Glomerular visceral epithelial cell (primary cell): Measurements from ENCODE around the gene SNX30.

ENCODE experiments used
- DNase-seq: peaks from one replicate; pipeline ENCODE4 v3.0.0-alpha.2; 2016; ENCODE audit errors: extremely low spot score

Gene SNX30

DNA sequence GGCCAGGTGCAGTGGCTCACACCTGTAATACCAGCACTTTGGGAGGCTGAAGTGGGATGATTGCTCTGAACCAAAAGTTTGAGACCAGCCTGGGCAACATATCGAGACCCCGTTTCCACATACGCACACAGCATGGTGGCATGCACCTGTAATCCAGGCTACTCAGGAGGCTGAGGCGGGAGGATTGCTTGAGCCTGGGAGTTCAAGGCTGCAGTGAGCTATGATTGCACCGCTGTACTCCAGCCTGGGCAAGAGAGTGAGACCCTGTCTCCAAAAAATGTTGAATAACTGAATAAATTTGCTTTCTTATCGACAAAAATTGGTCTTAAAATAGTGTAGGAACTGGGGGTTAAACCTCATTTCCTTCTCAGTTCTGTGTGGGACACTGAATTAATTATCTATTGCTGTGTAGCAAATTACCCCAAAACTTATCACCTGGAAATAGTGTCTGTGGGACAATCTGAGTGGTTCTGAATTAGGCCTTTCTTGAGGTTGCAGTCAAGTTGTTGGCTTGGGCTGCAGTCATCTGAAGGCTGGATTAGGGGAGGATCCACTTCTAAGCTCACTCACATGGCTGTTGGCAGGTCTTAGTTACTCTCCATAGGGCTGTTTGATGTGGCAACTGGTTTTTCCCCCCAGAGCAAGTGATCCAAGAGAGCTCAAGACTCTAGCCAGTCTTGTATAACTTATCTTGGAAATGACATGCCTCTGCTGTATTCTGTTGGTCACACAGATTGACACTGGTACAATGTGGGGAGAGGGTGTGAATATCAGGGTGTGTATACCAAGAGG lies 2.0 kb downstream of the SNX30 start:
- no peak for DNase-seq

DNA sequence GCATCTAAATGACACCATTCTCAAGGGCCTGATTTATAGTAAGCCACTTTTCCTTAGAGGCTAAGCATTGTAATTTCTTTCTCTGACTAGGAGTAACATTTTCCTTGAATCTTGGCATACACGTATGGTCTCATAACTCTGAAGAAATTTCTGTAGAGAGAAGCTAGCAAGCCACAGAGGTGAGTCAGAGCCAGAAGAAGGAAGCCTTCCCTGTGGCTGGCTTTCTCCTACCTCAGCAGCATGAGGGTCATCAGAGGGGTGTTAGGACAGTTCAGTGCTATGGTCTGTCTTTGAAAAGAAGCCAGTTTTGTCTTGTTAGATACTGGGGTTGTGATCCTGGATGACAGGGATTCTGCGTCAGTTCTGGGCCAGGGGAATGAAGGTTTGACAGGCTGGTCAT lies 3.2 kb downstream of the SNX30 start:
- peak; percentile 78 for DNase-seq

DNA sequence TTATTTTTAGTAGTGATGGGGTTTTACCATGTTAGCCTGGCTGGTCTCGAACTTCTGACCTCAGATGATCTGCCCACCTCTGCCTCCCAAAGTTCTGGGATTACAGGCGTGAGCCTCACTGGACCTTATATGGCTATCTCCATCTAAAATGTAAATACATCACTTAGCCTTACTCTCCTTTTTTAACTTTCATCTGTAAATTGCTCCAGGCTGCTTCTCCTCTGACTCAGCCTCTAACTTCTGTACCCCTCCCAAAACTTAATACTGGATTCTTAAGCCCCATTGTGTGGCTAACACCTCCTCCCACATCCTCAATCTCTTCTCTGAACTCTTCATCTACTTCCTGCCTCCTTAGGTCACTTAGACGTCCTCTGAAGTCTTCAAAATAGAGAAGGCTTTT lies 4.0 kb downstream of the SNX30 start:
- no peak for DNase-seq

DNA sequence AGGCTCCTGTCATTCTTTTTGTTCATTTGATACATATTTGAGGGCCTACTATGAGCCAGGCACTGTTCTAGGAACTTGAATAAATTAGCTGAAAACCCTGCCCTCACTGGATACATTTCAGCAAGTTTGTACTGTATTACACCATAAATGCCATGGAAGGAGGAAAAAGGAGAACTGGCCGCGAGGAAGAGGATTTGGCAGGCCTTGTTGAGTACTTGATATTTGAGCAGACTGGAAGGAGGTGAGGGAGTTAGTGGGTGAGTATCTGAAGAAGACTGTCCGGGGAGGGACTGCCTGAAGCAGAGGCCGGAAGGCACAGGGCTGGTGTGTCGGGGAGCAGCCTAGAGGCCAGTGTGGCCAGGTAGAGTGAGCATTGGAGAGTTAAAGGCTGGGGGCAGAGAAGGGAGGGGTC lies 4.5 kb downstream of the SNX30 start:
- no peak for DNase-seq

DNA sequence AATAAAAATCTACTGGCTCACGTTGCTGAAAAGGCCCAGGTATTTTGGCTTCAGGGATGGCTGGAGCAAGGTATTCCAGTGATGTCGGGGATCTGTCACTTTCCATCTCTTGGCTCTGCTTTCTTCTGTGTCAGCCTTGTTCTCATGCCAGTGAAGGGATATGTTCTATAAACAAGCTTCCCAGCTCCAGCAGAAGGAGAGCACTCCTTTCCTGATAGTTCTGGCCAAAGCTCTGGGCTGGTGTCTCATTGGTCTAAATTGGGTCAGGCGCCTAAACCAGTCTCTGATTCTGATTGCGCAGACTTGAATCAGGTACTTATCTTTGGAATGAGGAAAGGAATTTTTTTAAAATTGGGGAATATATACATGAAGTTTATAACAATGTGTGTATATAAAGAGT lies 5.1 kb downstream of the SNX30 start:
- DNase-seq, result no peak

DNA sequence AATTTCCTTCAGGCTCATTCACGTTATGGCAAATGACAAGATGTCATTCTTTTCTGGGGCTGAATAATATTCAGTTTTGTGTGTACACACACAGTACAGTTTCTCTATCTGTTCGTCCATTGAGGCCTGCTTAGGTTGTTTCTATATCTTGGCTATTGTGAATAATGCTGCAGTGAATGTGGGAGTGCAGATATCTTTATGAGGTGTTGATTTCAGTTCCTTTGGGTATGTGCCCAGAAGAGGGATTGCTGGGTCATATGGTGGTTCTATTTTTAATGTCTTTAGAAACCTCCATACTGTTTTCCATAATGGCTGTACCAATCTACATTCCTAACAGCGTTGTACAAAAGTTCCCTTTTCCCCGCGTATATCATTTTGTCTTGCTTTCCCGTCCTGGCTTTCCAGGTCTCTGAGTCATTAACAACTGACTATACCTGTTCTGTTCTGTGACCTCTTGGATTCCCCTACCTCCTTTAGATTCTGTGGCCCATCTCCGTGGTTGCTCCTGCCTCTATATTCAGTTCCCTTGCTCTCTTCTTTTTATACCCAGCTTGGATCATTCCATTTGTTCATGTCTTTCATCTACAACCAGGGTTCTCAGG lies 6.8 kb downstream of the SNX30 start:
- DNase-seq, result no peak

DNA sequence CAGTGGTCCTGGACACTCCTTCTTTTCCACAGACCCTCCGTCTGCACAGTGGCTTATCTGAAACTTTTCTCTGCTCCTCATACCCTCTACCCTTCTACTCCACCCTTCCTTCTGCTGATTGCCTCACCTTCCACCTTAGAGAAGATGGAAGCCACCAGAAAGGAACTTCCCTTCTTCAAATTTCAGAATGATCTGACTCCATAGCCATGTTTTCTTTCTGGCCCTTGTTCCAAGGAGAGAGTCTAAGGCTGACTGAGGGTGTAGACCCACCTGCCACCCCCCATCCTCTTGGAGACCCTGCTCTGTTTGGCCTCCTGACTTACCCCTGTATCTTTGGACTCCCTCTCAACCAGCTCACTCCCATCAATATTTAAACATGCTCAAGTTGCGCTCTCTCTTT lies 7.4 kb downstream of the SNX30 start:
- DNase-seq, result no peak

DNA sequence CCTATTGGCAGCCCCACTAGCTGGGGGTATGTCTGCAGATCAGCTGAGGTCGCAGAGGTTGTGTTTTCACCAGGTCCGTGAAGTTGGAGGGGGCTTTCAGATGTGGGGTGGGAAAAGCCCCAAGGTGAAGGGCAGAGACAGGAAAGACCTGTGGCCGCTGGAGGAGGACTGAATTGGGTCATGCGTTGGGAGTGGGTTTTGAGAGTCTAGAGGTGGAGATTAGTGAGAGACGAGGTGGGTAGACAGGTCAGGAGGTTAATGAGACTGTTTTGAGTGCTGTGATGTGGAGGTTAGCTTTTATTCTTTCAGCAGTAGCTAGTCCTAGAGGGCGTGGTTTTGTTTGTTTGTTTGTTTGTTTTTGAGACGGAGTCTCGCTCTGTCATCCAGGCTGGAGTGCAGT lies 10.3 kb downstream of the SNX30 start:
- DNase-seq, result no peak

DNA sequence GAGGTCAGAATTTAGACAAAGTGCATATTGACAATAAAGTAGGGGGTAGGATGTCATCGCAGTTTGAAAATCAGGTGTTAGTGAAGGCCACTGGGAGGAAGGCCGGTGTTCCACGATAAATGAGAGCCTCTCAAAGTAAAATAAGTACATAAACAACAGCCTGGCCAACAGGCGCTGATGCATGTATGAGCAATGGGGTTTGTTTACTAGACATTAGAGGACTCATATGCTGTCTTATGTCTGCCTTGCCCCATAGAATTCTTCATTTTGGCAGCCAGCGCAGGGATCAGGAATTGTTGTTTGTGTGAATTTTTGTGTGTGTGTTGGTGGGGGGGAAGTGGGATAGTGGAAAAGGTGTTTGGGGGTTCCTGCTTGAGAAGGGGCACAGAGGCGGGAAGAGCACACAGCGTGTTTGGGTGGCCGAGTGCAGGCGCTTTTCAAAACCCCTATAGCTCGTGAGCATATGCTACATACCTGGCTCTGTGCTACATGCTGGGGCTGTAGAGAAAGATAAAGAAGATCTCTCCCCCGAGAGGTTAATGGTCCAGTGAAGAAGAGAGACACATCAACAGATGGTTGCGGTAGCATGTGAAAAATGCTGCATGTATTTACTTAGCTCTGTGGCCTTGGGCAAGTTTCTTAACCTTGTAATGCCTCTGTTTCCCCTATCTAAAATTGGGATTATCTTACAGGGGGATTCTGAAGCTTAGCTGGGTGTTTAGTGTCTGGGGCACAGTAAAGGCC lies 11.5 kb downstream of the SNX30 start:
- no peak for DNase-seq

DNA sequence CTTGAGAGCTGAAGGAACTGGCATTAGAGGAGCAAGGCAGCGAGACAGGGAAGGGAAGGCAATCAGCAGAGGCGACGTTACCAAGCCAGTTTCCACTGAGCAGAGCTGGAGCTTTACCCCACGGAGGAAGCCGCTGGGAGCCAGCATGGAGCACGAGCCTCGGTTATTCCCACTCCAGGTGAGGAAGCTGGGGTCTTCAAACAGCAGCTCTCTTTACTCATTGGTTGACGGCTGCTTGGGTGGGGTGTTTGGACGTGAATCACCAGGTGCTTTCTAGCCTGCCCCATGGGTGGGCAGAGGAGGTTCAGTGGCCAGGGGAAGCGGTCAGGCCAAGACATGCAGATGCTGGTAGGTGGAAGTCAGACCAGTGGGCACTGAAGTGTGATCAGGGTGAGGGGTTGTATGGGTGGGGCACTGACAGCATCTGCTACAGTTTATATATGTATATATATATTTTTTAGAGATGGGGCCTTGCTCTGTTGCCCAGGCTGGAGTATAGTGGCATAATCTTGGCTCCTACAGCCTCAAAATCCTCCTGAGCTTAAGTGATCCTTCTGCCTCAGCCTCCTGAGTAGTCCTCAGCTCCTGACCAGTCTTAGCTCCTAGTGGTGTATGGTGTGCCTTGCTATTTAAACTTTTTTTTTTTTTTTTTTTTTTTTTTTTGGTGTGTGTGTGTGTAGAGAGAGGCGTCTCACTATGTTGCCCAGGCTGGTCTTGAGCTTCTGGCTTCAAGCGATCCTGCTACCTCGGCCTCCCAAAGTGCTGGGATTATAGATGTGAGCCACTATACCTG lies 12.4 kb downstream of the SNX30 start:
- DNase-seq, result no peak

DNA sequence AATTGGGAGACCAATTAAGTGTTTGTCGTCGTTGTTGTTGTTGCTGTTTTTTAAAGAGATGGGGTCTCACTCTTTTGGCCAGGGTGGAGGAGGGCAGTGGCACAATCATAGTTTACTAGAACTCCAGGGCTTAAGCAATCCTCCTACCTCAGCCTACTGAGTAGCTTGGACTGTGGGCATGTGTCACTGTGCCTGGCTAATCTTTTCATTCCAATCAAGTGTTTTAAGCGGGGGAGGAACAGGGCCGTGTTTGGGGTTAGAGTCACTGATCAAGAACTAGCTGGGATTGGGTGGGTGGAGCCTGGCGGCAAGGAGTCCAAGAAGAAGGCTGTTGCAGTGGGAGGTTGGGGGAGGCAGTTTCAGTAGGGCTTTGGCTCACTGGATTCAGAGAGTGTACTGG lies 13.8 kb downstream of the SNX30 start:
- peak; percentile 62 for DNase-seq

DNA sequence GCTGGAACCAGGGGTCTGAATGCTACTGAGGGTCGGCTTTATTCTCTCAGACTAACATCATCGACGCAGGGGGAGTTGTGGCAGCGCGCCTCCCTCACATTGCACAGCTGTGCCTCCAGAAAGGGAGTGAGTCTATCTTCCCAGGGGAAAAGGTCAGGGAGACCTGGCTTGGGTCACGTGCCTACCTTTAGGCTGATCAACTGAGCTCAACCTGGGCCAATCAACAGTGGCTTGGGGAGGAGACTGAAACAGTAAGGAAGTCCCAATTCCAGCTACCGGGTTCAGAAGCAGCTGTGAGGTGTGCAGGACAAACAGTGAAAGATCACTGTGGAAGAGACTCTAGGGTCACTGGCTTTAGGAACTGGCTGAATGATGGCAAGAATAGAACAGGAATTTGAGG lies 14.3 kb downstream of the SNX30 start:
- DNase-seq, result no peak

DNA sequence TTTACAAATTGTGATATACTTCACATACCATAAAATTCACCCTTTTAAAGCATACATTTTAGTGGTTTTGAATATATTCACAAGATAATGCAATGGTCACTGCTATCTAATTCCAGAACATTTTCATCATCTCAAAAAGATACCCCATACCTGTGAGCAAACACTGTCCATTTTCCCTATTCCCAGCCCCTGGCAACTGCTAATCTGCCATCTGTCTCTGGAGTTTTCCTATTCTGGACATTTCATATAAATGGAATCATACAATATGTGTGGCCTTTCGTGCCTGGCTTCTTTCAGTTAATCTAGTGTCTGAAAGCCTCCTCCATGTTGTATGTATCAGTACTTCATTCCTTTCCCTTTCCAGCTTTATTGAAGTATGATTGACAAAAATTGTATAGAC lies 14.7 kb downstream of the SNX30 start:
- no peak for DNase-seq

DNA sequence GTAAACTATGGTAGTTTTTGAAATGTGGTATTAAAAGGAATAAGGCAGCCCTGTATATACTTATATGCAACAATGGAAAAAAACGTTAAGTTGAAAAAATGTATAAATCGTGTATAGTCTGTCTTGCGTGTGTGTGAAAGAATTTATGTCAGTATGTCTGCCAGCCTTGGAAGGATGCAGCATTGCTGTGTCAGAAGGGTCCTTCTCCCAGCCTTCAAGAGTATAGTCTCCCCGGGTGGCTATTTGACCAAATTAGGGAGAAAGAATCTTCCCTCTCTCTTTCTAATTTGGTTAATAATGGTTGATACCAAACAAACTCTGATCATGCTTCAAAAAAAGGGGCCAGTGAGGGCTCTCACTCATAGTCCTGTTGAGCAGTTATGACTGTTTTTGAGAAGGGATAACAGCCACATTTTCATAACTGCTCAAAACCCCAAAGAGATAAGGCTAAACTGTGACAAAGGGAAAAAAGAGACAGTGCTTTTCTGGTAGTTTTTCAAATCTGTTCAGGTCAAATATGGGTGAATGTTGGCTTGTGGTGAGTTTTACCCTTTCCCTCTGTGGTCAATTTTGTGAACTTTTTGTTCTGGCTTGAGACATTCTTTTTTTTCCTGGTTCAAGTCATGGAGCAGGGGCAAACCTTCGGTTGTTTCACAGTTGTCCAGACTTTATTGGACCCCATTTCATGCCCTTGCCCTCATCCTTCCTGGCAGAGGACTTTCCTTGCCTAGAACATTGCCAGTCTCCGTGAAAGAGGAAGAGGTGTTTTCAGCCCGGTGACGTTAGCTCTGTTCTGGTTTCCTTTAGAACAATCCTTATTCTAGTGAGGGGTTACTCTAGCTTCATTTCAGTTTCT lies 21.0 kb downstream of the SNX30 start:
- no peak for DNase-seq

DNA sequence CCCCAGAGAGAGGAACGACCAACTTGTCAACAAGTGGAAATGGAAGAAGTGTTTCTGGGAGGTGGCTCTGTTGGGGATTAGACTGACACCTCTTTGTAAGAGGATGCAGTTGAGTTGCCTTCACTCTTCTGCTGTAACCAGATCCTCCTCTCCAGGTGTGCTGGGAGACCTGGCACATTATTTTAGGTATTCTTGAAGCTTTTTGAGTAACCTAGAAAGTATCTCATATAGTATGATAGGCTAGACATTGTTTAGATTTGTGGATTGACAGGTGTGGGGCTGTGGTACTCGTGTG lies 21.6 kb downstream of the SNX30 start:
- DNase-seq, result no peak

DNA sequence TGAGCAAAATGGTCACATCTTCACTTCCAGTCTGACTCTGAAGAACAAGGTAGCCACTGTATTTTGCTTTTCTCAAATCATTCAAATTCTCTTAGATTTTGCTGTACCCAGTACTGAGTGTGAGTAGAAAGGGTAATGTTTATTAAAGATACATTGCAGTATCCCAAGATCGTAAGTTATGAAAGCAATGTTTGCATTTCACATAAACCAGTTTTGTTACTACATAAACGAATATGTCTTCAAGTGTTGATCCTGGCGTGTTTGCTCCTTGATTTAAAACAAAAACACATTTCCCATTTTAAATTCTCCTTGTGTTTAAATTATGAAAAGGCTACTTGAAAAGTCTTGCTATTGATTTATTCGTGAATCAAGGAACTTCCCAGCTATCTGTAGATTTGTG lies 22.0 kb downstream of the SNX30 start:
- no peak for DNase-seq

DNA sequence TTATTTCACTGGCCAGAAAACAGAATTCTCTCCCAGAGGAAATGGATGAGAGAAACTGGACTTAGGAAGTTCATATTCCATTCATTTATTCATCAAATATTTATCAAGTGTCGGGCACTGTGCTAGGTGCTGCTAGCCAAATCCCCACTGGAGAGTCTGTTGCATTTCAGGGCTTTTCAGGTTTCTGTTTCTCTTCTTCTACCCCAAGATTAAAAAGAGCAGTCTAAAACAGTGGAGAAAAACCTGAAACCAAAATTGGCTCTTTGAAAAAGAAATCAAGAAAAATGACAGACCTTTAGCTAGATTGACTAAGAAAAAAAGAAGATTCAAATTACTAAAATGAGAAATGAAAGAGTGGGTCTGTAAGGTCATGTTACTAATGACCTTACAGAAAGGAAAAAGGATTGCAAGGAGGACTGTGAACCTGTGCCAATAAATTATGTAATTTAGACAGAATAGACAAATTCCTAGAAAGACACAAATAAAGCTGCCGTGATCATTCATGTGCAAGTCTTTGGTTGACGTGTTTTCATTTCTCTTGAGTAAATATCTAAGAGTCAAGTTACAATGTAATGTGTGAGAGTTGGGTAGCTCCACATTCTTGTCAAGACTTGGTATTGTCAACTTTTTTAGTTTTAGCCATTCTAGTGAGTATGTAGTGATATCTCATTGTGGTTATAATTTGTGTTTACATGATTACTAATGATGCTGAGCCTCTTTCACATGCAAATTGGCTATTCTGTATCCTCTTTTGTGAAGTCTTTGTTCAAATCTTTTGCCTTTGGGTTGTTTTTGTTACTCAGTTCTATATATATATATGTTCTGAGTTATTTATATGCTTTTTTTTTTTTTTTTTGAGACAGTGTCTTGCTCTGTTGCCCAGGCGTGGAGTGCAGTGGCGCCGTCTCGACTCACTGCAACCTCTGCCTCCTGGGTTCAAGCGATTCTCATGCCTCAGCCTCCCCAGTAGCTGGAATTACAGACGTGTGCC lies 23.7 kb downstream of the SNX30 start:
- no peak for DNase-seq

DNA sequence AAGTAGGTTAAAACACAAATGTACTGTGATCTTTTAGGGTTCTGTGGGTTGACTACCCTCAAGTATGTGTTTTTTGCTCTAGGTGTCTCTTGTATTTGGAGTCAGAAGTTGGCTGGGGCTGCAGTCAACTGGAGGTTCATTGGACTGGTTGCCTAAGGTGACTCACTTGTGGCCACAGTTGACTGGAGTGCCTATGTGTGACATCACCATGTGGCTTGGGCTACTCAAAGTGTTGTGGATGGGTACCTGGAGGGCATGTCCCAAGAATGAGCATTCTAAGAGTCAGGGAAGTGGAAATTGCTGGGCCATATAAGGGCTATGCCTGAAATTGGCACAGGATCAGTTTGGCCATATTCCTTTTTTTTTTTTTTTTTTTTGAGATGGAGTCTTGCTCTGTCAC lies 27.4 kb downstream of the SNX30 start:
- peak; percentile 85 for DNase-seq

DNA sequence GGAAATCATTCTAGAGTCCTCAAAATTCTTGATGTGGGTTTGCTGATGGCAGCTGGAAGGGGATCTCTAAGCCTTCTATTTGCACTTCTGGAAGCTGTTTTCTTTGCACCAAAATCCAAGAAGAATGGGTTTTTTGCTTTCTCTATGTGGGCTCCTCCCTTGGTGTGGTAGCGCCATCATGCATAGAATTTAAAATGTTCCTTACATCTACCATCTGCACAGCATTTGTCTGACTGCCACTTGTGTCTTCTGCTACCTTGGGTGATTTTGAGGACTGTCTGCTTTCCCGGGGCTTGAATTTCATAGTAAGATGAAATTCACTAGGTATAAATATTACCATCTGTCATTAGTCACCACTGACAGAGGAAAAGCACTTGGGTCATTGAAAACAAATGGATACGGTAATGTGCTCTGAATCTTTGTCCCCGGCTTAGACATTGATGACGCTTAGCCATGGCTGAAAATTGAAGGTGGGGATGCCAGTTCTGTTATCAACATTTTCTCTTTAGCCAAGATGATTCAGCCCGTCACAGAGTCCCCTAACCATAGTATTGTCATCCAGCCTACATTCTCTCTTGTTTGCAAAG lies 30.0 kb downstream of the SNX30 start:
- no peak for DNase-seq

DNA sequence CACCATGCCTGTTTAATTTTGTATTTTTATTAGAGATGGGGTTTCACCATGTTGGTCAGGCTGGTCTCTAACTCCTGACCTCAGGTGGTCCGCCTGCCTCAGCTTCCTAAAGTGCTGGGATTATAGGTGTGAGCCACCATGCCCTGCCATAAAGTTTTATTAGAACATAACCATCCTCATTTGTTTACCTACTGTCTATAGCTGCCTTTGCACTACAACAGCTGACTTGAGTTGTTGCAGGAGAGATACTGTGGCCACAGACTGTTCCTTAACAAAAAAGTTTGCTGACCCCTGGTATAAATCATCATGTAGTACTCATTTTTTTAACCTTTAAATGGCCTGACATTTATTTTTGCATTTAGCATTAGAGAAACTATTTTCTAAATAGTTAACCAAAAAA lies 31.7 kb downstream of the SNX30 start:
- DNase-seq, result no peak
